ENCODE results near the gene ZNF205.

DNA sequence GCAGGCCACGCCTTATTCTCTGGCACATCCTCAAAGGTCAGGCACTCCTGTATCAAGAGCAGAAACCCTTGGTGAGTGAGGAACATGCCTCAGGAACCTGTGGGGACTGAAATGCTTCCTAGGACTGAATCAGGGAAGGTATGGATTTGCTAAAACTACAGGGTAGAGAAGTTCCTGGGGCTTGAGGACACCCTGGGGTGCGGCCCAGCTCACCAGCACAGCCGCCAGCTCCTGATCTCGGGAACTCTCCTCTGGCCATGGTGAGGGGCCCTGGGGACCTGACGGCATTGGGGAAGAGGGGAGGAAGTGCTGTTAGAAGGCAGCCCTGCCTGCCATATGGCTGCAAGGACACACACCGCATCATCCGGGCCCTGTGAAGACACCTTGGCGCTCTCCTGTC lies 20.8 kb upstream of the ZNF205 start:
- TF ChIP-seq, protein P1, sequence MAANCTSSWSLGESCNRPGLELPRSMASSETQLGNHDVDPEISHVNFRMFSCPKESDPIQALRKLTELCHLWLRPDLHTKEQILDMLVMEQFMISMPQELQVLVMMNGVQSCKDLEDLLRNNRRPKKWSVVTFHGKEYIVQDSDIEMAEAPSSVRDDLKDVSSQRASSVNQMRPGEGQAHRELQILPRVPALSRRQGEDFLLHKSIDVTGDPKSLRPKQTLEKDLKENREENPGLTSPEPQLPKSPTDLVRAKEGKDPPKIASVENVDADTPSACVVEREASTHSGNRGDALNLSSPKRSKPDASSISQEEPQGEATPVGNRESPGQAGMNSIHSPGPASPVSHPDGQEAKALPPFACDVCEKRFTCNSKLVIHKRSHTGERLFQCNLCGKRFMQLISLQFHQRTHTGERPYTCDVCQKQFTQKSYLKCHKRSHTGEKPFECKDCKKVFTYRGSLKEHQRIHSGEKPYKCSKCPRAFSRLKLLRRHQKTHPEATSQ (tag by site-specific recombination; IDR thresholded peaks at IDR 0.05) = no peak
- TF ChIP-seq, protein P2, sequence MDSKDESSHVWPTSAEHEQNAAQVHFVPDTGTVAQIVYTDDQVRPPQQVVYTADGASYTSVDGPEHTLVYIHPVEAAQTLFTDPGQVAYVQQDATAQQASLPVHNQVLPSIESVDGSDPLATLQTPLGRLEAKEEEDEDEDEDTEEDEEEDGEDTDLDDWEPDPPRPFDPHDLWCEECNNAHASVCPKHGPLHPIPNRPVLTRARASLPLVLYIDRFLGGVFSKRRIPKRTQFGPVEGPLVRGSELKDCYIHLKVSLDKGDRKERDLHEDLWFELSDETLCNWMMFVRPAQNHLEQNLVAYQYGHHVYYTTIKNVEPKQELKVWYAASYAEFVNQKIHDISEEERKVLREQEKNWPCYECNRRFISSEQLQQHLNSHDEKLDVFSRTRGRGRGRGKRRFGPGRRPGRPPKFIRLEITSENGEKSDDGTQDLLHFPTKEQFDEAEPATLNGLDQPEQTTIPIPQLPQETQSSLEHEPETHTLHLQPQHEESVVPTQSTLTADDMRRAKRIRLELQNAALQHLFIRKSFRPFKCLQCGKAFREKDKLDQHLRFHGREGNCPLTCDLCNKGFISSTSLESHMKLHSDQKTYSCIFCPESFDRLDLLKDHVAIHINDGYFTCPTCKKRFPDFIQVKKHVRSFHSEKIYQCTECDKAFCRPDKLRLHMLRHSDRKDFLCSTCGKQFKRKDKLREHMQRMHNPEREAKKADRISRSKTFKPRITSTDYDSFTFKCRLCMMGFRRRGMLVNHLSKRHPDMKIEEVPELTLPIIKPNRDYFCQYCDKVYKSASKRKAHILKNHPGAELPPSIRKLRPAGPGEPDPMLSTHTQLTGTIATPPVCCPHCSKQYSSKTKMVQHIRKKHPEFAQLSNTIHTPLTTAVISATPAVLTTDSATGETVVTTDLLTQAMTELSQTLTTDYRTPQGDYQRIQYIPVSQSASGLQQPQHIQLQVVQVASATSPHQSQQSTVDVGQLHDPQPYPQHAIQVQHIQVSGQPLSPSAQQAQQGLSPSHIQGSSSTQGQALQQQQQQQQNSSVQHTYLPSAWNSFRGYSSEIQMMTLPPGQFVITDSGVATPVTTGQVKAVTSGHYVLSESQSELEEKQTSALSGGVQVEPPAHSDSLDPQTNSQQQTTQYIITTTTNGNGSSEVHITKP (tag by site-specific recombination; IDR thresholded peaks at IDR 0.05) = no peak
- no peak for TF ChIP-seq ZNF571 (tag by site-specific recombination; IDR thresholded peaks at IDR 0.05)
- no peak for TF ChIP-seq ZNF624 (tag by site-specific recombination; IDR thresholded peaks at IDR 0.05)
- no peak for TF ChIP-seq ZNF248 (tag by site-specific recombination; IDR thresholded peaks at IDR 0.05)
- TF ChIP-seq ZNF510 (tag by site-specific recombination; IDR thresholded peaks at IDR 0.05; ENCODE audit: insufficient replicate concordance) = no peak
